HG02678 (cell line): ENCODE results near the gene RSPRY1.
"Not testable (repeated sequence)": the region's sequence is repeated elsewhere in the genome, so short reads cannot be mapped to it uniquely, and the experiment has no call there.

Experiments used
- ATAC-seq: cut with Tn5 transposase; IDR thresholded peaks from one replicate; pipeline ENCODE4 v1.9.1; 2021; ENCODE audit warnings: mild to moderate bottlenecking, moderate library complexity; ENCODE audit not compliant: unreplicated experiment

Gene RSPRY1

DNA sequence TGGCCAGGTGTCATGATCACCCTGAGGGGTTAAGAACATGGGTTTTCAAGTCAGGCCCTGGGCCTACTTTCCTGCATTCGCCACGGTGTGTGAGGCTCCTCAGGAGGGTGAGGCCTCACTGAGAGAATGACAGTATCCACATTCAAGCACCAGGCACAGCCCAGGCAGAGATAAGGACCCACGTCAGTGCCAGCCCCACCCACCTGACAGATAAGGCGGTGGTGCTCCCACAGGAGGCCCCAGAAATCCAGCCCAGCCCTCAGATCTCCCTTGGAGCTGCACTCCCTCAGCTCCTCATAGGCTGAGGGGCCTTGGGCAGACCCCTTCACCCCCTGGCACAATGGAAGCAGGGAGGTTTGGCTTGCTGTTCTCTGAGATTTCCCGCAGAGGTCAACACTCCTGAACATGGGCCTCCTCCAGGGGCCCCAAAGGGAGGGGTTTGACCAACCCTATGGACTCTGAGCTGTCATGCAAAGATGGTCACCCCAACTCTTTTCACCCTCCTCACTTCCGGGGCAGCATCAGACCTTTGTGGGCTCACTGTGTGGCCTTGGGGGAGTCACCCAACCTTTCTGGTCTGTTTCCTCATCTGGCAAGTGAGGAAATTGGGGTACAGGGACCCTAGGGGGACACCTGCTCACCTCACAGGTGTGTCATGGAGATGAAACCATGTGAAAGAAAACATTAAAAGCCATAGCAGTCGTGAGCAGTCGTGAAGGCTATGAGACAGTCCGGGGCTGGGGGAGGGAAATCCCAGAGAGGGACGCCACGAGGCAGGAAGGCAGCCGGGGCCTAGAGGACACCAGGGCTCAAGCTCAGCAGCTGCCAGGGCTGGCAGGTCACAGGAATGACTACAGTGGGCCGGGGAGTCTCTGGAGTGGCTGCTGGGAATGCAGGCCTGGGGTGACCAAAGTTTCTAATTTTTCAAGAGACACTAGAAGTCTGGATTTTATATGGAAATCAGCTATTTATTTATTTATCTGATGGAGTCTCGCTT, 83.0 kb downstream of the RSPRY1 start:
- ATAC-seq: no peak

DNA sequence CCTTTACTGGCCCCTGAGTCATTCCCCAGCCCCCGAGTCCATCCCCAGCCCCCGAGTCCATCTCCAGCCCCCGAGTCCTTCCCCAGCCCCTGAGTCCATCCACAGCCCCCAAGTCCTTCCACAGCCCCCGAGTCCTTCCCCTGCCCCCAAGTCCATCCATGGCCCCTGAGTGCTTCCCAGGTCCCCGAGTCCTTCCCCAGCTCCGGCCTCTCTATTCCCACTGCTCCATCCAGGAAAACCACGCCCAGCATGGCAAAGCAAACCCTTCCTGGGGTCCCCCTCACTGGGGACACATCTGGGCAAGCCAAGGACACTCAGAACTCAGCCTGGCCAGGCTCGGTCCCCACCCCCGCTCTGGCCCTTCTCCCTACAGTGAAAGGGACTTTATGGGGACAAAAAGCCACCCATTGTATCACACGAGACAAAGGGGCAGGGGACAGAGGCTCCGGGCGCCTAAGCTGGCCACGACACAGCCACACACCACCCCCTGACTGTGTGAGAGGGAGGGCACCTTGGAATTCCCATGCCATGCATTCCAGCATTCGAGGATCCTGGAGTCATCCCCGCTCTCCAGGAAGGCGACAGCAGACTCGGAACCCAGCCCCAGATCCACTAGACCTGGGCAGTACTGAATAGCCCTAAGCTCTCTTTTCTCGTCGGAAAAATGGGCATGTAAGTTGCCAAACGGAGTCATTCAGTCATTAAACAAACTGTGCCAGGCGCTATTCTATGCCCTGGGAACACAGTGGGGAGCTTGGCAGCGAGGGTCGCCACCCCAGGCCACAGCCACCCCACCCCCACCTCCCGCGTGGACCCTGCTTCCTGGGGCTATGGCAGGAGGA, 84.3 kb downstream of the RSPRY1 start:
- no peak for ATAC-seq

DNA sequence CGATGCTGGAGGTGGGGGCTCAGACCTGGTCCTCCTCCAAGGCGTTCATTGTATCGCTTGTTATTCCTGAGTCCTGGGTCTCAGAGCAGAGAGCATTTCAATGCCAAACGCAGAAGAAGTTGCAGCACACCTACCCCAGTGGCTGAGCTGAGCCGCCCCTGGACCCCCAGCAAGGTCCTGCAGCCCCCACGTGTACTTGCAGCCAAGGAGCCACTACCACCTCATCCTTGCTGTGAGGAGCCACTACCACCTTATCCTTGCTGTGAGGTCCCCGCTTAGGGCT, 84.9 kb downstream of the RSPRY1 start:
- no peak for ATAC-seq

GRCh38 chr16:57271867-57272495, 85.9 kb downstream of the RSPRY1 start:
- ATAC-seq: no peak

DNA sequence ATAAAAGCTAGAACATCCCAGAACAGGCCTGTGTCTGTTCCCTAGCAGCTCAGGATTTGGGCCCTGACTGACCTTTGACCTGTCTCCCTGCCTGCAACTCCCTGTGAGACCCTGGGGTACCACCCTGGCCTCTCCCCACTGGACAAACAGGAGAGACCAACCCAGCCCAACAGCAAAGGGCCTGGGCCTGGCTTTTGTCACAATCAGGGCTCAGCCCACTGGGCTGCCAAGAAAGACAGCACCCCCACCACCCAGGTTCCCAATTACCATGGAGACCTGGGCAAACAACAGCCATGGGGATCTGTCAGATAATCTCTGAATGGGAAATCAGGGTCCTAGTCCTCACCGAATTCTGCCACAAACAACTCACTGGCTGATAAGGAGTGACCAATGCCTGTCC, 87.2 kb downstream of the RSPRY1 start:
- no peak for ATAC-seq

- no peak for ATAC-seq
Measured at GRCh38 chr16:57273826-57274225, 87.7 kb downstream of the RSPRY1 start.

DNA sequence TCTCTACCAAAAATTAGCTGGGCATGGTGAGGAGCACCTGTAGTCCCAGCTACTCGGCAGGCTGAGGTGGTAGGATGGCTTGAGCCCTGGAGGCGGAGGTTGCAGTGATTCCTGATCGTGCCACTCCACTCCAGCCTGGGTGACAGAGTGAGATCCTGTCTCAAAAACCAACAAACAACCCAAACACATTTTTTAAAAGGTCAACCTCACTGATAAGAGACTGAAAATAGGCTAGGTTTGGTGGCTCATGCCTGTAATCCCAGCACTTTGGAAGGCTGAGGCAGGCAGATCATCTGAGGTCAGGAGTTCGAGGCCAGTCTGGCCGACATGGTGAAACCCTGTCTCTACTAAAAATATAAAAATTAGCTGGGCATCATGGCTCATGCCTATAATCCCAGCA, 89.8 kb downstream of the RSPRY1 start:
- ATAC-seq: not testable (repeated sequence)

DNA sequence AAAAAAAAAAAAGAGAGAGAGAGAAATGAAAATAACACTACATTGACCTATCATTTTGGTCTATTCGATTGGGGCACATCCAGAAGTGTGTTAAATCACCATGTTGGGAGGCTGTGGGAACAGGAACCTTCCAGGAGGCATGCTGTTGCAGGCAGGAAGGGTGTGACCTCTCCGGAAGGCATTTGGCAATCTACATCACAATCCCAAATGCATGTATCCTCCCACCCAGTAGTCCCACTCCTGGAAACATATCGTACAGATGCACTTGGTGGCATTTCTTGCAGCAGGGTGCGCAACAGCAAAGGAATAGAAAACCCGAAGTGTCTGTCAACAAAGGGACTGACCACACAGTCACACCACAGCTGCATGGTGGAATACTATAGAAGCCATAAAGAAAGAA, 90.5 kb downstream of the RSPRY1 start:
- ATAC-seq: no peak

GRCh38 chr16:57277586-57277985, 91.5 kb downstream of the RSPRY1 start:
- no peak for ATAC-seq

- no peak for ATAC-seq
Measured at GRCh38 chr16:57278494-57278893, 92.4 kb downstream of the RSPRY1 start.

- no peak for ATAC-seq
Measured at GRCh38 chr16:57279780-57280638, 93.9 kb downstream of the RSPRY1 start.

DNA sequence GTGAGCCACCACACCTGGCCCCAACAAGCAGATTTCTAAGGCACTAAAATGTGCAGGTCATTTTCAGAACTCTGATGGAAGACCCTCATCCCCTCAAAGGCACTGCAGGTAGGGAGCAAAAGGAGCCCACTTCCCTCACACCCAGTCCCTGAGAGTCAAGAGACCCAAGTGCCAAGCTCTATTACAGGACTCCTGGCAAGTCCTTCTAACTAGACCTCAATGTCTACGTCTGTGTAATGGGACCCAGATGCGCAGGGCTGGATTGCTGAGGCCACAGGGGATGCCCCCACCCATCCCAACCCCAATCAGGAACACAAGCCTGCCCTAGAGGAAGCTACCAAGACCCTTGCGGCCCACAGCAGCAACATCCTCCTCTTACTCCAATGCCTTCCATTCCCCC, 95.7 kb downstream of the RSPRY1 start:
- no peak for ATAC-seq

DNA sequence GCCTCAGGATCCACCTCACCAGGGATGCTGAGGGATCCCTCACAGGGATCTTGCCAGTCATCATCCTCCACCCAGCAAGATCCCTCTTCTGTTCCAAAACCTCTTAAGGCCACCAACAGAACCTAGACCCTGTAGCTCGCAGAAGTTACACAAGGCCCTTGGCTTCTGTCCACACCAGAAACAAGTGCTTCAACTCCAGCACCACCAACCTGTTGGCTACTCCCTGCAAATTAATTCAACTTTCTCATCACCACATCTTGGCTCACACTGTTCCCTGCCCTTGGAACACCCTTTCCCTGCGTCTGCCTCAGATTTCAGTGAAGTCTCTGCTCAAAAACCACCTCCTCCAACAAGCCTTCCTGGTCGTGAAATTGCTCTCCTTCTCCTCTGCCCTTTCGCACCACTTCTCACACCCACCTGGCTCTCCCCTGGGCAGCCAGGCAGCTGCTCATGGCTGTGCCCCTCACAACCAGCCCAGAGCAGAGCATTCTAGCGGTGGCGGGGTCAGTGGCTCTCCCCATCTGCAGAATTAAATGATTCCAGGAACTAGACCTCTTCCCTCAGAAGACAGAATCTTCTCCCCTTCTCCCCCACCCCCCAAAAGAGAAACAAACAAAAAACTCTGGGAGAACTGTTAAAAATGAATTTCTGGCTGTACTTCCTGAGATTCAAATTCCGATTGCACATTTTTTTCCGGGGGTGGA, 96.5 kb downstream of the RSPRY1 start:
- no peak for ATAC-seq

- no peak for ATAC-seq
Measured at GRCh38 chr16:57283214-57283958, 97.3 kb downstream of the RSPRY1 start.

DNA sequence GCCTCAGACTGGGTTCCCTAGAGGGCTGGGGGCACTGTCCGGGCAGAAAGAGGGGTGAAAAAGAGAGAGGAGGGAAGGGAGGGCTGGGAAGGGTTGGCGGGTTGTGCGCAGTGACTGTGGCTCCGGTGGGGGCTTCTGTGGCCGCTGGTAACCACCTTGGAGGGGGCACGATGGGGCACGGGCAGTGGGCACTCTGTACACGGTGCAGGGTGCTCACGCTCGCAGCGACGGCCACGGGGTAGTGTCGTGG, 97.8 kb downstream of the RSPRY1 start:
- ATAC-seq: no peak

- no peak for ATAC-seq
Measured at GRCh38 chr16:57284209-57284951, 98.3 kb downstream of the RSPRY1 start, which contains the start of gene PLLP. PLLP (minus strand) TSS chr16:57284672; CDS start chr16:57284540, 132 bp downstream.

GRCh38 chr16:57284952-57285363, 98.8 kb downstream of the RSPRY1 start:
- ATAC-seq: no peak

- ATAC-seq: no peak
Measured at GRCh38 chr16:57285379-57285778, 99.2 kb downstream of the RSPRY1 start.
